NOMO-1 (cell line): ENCODE data around the gene FAP.

Source experiments
- DNase-seq, 2 experiments: peaks; one replicate each; lab custom pipeline; 2025; ENCODE audit not compliant: unreplicated experiment in 2 of 2; lab: John Stamatoyannopoulos, UW

Gene FAP

GRCh38 chr2:162242586-162243280 is 512 bp downstream of the FAP start:
- no peak for DNase-seq

- no peak for DNase-seq
These were observed 1.7 kb downstream of the FAP start for GRCh38 chr2:162241571-162241970.

- DNase-seq, result no peak
These were observed 8.4 kb downstream of the FAP start for GRCh38 chr2:162234620-162235462.

DNA sequence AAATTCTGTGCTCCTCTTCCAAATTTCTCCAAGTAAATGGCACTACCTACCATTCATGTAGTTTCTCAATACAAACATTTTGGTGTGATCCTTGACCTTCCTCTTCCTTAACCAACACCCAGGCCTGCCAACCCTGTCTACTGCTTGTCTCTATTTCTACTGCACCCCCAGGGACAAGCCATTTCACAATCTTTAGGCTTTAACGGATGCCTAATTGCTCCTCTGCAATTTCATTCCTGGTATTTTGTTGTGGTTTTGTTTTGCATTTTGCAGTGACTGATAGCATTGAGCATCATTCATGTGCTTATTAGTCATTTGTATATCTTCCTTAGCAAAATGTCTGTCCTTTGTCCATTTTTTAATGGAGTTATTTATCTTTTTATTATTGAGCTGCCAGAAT is 10.0 kb downstream of the FAP start:
- peak; percentile 63 to 68 for DNase-seq

- DNase-seq, result no peak
These were observed 10.6 kb downstream of the FAP start for GRCh38 chr2:162232671-162233070.

DNA sequence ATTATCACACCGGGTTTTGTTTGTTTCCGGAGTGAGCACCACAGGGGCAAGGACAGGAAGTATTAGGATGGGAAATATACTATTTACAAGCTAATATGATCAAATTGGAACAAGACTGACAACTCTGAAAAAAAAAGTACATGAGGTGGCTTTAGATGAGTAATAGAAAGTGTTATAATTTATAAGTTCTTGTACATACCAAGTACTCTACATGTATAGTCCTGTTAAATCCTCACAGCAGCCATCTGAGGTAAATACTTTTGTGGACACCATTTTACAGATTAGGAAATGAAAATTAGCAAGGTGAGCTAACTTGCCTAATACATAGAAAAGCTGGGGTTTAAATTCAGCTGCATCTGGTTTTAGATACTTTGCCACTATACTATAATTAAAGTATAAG is 11.2 kb downstream of the FAP start:
- DNase-seq, result no peak

DNA sequence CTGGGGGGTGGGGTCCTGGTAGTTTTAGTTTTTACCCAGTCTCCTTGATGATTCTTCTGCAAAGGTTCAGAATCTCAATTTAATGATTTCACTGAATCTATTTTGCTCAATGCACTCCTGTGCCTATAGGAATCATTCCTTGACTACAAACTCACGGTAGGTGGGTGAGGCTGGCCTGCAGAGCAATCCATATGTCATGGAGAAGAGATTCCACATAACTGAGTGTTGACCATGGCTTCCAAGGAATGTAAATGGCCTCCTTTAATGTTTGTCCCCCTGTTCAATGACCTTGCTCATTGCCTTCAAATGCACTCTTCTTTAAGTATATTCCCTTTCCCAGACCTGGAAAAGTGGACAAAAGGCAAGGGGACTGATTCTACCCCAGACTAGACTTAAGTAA is 12.5 kb downstream of the FAP start:
- no peak for DNase-seq

DNA sequence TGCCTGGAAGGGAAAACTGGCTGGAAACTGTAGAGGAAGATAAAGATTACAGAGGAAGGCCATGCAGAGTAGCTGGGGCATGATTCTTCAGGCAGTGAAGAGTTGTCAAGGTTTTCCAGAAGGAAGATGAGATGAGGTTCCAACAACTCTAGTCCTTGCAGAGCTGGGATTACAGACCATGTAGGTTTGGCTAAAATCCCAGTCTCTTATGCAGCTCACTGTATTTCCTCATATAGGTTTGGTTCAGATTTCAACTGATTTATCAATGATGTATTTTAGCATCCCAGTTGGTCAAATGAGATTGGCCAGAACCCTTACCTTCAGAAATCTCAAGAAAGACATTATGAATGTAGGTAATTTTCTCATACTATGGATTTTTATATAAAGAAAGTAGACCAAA is 16.4 kb downstream of the FAP start:
- DNase-seq, result no peak

DNA sequence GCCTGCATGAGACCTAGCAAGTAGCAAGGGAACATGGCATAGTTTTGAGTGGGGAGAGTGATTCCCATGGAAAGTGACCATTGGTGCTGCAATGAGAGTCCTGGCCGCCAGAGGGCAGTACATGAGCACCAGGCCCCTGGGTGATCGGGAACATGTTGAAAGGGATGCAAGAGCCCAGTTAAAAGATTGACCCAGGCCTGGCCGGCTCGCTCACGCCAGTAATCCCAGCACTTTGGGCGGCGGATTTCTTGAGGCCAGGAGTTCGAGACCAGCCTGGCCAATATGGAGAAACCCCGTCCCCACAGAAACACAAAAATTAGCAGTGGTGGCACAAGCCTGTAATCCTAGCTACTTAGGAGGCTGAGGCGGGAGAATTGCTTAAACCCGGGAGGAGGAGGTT is 22.2 kb downstream of the FAP start:
- peak; percentile 53 to 57 for DNase-seq

GRCh38 chr2:162220368-162220767 is 22.9 kb downstream of the FAP start:
- DNase-seq, result no peak

DNA sequence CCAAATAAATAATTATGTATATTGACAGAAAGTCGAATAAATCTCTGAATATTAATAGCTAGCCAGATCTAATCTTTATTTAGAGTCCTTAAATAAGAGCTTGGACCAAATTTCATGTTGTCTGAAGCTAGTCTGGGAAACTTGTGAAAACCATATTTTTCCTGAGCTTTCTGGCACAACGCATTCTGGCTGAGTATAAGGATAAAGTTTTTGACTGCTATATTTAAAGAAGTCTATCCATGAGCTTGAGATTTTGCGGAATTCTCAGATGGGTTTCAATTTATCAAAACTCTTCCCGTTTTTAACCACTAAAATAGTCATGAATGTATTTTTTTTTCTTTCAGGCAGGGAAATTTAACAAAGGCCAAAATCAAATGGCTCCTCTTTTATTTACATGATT is 23.8 kb downstream of the FAP start:
- no peak for DNase-seq

GRCh38 chr2:162217598-162217997 is 25.6 kb downstream of the FAP start:
- DNase-seq, result no peak

- DNase-seq, result no peak
These were observed 28.1 kb downstream of the FAP start for GRCh38 chr2:162215162-162215561.

GRCh38 chr2:162212366-162212765 is 30.9 kb downstream of the FAP start:
- no peak for DNase-seq

DNA sequence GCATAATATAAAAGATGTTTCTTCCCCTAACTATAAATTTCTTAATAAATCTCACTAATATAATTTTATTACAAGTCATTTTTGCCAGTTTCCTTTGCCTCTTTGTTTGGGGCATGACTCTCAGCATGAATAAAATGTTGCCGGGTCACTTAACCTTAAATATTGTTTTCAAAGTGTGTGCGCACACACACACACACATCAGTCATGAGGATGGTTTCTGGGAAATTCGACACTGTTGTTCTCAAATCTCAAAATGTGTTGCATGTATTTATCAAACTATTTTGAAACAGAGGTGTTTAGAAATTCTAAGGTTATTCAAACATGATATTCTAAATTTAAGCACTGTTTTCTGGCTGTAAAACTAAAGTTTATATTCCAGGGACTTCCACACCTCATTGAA is 31.5 kb downstream of the FAP start:
- no peak for DNase-seq

GRCh38 chr2:162210385-162210784 is 32.9 kb downstream of the FAP start:
- DNase-seq, result no peak

GRCh38 chr2:162202203-162202602 is 41.0 kb downstream of the FAP start:
- DNase-seq, result no peak

- DNase-seq, result no peak
These were observed 42.6 kb downstream of the FAP start for GRCh38 chr2:162200636-162201035.

DNA sequence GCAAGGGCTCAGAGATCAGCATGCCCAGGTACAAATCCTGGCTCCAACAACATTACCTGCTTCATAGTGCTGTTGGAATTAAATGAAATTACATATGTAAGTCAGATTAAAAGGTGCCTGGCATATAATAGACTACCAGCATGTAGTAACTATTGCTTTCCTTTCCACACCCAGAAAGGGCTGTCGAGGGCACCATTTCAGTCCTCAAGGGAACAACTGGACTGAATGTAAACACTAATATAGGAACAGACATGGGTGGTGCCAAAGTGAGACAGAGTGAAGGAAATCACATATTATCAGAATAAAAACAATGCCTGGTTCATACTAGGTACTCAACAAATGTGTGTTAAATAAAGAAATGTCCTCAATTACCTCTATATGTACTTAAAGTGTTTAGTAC is 43.3 kb downstream of the FAP start:
- DNase-seq, result no peak

GRCh38 chr2:162198239-162198638 is 45.0 kb downstream of the FAP start:
- DNase-seq, result no peak

- DNase-seq, result no peak
These were observed 46.0 kb downstream of the FAP start for GRCh38 chr2:162197069-162197825.

- DNase-seq, result no peak
These were observed 46.6 kb downstream of the FAP start for GRCh38 chr2:162196638-162197037.
